Measurements from ENCODE around the gene SCAP.

SCAP gene

DNA sequence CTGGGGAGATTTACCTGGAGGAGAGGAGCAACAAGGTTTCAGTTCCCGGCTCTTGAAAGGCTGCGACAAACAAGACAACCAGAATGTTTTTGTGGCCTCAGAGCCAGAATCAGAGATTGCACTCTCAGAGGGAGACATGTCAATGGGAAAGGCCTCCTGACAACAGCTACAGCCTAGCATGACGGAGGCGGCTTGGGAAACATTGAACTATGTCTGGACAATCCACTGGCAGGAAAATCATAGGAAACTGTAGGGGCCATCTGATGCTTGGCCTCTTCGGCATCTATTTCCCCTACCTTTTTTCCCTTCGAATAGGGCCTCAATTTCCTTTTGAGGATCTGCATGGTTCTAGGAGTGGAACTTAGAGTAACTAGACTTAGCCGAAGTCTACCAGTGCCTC, 108.1 kb downstream of the SCAP start (continued):
- no peak for TF ChIP-seq FEZF1 (tag by site-specific recombination; IDR thresholded peaks at IDR 0.05)
- TF ChIP-seq ZNF433 (tag by site-specific recombination; IDR thresholded peaks at IDR 0.05; ENCODE audit: low read depth): no peak
- TF ChIP-seq ZNF785 (tag by site-specific recombination; IDR thresholded peaks at IDR 0.05): no peak
- no peak for TF ChIP-seq ZNF391 (tag by site-specific recombination; IDR thresholded peaks at IDR 0.05; ENCODE audit: borderline replicate concordance, low read depth)
- TF ChIP-seq, protein P1, sequence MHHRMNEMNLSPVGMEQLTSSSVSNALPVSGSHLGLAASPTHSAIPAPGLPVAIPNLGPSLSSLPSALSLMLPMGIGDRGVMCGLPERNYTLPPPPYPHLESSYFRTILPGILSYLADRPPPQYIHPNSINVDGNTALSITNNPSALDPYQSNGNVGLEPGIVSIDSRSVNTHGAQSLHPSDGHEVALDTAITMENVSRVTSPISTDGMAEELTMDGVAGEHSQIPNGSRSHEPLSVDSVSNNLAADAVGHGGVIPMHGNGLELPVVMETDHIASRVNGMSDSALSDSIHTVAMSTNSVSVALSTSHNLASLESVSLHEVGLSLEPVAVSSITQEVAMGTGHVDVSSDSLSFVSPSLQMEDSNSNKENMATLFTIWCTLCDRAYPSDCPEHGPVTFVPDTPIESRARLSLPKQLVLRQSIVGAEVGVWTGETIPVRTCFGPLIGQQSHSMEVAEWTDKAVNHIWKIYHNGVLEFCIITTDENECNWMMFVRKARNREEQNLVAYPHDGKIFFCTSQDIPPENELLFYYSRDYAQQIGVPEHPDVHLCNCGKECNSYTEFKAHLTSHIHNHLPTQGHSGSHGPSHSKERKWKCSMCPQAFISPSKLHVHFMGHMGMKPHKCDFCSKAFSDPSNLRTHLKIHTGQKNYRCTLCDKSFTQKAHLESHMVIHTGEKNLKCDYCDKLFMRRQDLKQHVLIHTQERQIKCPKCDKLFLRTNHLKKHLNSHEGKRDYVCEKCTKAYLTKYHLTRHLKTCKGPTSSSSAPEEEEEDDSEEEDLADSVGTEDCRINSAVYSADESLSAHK (tag by site-specific recombination; IDR thresholded peaks at IDR 0.05): no peak

DNA sequence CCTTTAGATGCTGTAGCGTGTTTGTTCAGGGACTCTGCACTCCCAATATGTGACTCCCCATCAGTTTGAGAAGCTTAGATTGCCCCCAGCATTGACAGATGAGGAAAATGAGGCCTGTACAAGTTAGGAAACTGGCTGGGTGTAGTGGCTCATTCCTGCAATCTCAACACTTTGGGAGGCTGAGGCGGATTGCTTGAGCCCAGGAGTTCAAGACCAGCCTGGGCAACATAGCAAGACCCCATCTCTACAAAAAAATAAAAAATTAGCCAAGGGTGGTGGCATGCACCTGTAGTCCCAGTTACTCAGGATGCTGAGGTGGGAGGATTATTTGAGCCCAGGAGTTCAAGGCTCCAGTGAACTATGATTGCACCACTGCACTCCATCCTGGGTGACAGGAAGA, 108.9 kb downstream of the SCAP start:
- H3K9me3 ChIP-seq (ENCODE audit: control insufficient read depth, insufficient read depth, low read depth, low read length): no peaks in the 10 kb centered on the region
- no peak overlapping the region for H3K27ac ChIP-seq (ENCODE audit: extremely low read depth, low read depth, low read length)
- ChIA-PET CTCF (no interaction called here), POLR2A (no interaction called here)
- no peak overlapping the region for H3K4me3 ChIP-seq (ENCODE audit: low read depth, low read length)
- H3K36me3 ChIP-seq (ENCODE audit: control insufficient read depth in 2 of 2, insufficient read depth in 1 of 2, low read length in 2 of 2): no peaks in the 10 kb centered on the region
- no peak for TF ChIP-seq ZNF785 (tag by site-specific recombination; IDR thresholded peaks at IDR 0.05)
- TF ChIP-seq GLIS1 (tag by site-specific recombination; IDR thresholded peaks at IDR 0.05): no peak
- no peak for TF ChIP-seq ZNF777 (tag by site-specific recombination; IDR thresholded peaks at IDR 0.05; ENCODE audit: borderline replicate concordance)
- TF ChIP-seq, protein P2, sequence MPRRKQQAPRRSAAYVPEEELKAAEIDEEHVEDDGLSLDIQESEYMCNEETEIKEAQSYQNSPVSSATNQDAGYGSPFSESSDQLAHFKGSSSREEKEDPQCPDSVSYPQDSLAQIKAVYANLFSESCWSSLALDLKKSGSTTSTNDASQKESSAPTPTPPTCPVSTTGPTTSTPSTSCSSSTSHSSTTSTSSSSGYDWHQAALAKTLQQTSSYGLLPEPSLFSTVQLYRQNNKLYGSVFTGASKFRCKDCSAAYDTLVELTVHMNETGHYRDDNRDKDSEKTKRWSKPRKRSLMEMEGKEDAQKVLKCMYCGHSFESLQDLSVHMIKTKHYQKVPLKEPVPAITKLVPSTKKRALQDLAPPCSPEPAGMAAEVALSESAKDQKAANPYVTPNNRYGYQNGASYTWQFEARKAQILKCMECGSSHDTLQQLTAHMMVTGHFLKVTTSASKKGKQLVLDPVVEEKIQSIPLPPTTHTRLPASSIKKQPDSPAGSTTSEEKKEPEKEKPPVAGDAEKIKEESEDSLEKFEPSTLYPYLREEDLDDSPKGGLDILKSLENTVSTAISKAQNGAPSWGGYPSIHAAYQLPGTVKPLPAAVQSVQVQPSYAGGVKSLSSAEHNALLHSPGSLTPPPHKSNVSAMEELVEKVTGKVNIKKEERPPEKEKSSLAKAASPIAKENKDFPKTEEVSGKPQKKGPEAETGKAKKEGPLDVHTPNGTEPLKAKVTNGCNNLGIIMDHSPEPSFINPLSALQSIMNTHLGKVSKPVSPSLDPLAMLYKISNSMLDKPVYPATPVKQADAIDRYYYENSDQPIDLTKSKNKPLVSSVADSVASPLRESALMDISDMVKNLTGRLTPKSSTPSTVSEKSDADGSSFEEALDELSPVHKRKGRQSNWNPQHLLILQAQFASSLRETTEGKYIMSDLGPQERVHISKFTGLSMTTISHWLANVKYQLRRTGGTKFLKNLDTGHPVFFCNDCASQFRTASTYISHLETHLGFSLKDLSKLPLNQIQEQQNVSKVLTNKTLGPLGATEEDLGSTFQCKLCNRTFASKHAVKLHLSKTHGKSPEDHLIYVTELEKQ (tag by site-specific recombination; IDR thresholded peaks at IDR 0.05; ENCODE audit: borderline replicate concordance): no peak
- TF ChIP-seq GLI2 (tag by site-specific recombination; IDR thresholded peaks at IDR 0.05; ENCODE audit: borderline replicate concordance, low read depth): no peak
- TF ChIP-seq ZNF830 (tag by site-specific recombination; IDR thresholded peaks at IDR 0.05; ENCODE audit: low read depth): no peak
- TF ChIP-seq, protein P3, sequence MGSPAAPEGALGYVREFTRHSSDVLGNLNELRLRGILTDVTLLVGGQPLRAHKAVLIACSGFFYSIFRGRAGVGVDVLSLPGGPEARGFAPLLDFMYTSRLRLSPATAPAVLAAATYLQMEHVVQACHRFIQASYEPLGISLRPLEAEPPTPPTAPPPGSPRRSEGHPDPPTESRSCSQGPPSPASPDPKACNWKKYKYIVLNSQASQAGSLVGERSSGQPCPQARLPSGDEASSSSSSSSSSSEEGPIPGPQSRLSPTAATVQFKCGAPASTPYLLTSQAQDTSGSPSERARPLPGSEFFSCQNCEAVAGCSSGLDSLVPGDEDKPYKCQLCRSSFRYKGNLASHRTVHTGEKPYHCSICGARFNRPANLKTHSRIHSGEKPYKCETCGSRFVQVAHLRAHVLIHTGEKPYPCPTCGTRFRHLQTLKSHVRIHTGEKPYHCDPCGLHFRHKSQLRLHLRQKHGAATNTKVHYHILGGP (tag by site-specific recombination; IDR thresholded peaks at IDR 0.05): no peak
- TF ChIP-seq ZNF138 (tag by site-specific recombination; IDR thresholded peaks at IDR 0.05; ENCODE audit: borderline replicate concordance): no peak
- TF ChIP-seq, protein P4, sequence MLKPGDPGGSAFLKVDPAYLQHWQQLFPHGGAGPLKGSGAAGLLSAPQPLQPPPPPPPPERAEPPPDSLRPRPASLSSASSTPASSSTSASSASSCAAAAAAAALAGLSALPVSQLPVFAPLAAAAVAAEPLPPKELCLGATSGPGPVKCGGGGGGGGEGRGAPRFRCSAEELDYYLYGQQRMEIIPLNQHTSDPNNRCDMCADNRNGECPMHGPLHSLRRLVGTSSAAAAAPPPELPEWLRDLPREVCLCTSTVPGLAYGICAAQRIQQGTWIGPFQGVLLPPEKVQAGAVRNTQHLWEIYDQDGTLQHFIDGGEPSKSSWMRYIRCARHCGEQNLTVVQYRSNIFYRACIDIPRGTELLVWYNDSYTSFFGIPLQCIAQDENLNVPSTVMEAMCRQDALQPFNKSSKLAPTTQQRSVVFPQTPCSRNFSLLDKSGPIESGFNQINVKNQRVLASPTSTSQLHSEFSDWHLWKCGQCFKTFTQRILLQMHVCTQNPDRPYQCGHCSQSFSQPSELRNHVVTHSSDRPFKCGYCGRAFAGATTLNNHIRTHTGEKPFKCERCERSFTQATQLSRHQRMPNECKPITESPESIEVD (tag by site-specific recombination; IDR thresholded peaks at IDR 0.05): no peak
- no peak for TF ChIP-seq ZNF341 (tag by site-specific recombination; IDR thresholded peaks at IDR 0.05; ENCODE audit: low read depth)
- TF ChIP-seq ZNF654 (tag by site-specific recombination; IDR thresholded peaks at IDR 0.05; ENCODE audit: low read depth): no peak
- TF ChIP-seq, protein P5, sequence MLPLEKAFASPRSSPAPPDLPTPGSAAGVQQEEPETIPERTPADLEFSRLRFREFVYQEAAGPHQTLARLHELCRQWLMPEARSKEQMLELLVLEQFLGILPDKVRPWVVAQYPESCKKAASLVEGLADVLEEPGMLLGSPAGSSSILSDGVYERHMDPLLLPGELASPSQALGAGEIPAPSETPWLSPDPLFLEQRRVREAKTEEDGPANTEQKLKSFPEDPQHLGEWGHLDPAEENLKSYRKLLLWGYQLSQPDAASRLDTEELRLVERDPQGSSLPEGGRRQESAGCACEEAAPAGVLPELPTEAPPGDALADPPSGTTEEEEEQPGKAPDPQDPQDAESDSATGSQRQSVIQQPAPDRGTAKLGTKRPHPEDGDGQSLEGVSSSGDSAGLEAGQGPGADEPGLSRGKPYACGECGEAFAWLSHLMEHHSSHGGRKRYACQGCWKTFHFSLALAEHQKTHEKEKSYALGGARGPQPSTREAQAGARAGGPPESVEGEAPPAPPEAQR (tag by site-specific recombination; IDR thresholded peaks at IDR 0.05): no peak
- no peak for TF ChIP-seq ZNF544 (tag by site-specific recombination; IDR thresholded peaks at IDR 0.05)
- TF ChIP-seq, protein P6, sequence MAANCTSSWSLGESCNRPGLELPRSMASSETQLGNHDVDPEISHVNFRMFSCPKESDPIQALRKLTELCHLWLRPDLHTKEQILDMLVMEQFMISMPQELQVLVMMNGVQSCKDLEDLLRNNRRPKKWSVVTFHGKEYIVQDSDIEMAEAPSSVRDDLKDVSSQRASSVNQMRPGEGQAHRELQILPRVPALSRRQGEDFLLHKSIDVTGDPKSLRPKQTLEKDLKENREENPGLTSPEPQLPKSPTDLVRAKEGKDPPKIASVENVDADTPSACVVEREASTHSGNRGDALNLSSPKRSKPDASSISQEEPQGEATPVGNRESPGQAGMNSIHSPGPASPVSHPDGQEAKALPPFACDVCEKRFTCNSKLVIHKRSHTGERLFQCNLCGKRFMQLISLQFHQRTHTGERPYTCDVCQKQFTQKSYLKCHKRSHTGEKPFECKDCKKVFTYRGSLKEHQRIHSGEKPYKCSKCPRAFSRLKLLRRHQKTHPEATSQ (tag by site-specific recombination; IDR thresholded peaks at IDR 0.05): no peak
- TF ChIP-seq ZIC2 (tag by site-specific recombination; IDR thresholded peaks at IDR 0.05): no peak
- TF ChIP-seq, protein P7, sequence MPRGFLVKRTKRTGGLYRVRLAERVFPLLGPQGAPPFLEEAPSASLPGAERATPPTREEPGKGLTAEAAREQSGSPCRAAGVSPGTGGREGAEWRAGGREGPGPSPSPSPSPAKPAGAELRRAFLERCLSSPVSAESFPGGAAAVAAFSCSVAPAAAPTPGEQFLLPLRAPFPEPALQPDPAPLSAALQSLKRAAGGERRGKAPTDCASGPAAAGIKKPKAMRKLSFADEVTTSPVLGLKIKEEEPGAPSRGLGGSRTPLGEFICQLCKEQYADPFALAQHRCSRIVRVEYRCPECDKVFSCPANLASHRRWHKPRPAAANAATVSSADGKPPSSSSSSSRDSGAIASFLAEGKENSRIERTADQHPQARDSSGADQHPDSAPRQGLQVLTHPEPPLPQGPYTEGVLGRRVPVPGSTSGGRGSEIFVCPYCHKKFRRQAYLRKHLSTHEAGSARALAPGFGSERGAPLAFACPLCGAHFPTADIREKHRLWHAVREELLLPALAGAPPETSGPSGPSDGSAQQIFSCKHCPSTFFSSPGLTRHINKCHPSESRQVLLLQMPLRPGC (tag by site-specific recombination; IDR thresholded peaks at IDR 0.05): no peak
- no peaks in the 10 kb centered on the region for H3K4me1 ChIP-seq (ENCODE audit: control insufficient read depth, insufficient read depth, low read length)

Measured in HEK293 (cell line).